Stimulated activated naive CD8-positive, alpha-beta T cell treated with anti-CD3 and anti-CD28 coated beads, Interleukin-15, Interleukin-2, amounts not matched to agents 100 U/mL and 50 U/mL, for 24 hours (primary cell): ENCODE data around the gene MAX.

ENCODE experiments used
- ATAC-seq: fragments of 150-1000 bp; cut with Tn5 transposase; one replicate; pipeline ENCODE4 v1.10.0; 2021
- DNase-seq: peaks from one replicate; pipeline ENCODE4 v3.0.0; 2021

Gene MAX

GRCh38 chr14:65073605-65074201 is 28.6 kb downstream of the MAX start:
- ATAC-seq: no peak
- no peak for DNase-seq

DNA sequence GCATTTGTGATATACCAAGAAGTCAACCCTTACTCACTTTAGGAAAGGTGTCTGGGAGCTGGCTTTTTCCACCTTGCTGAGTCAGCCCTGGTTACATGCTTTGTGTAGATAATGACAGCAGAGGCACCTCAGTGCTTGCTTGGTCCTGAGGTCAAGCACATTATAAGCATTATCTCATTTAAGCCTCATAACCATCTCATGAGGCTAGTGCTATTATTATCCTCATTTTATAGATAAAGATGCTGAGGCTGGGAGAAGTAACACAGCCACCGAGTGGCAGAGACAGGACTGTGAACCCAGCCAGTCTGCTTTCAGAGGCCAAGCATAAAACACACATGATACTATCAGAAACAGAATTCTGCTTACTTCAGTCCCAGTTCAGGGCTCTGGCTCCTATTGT is 29.4 kb downstream of the MAX start:
- no peak for ATAC-seq
- DNase-seq: no peak

GRCh38 chr14:65072256-65072655 is 30.1 kb downstream of the MAX start:
- ATAC-seq (no peak), DNase-seq (no peak)

GRCh38 chr14:65071544-65071943 is 30.8 kb downstream of the MAX start:
- DNase-seq (no peak), ATAC-seq (no peak)

DNA sequence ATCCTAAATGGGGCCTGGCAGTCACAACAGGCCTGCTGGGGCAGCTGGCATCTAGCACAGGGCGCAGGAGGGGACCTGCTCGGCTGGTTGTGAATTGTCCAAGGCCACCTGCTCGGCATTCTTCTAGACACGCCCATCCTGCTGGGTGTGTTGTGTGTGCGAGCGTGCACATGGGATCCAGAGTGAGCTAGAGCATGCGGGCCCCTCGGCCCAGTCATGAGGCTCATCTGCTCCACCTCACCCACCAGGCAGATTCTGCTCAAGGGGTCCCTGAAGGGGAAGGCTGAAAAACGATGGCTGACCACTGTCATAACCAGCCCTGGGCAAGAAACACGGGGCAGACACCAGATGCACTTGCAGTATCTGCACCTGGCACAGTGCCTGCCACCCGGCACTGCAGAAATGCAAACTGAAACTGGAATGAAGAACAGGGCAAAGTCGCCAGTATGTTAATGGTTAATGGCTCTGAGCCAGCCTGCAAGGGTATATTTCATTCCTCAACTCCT is 31.8 kb downstream of the MAX start:
- DNase-seq (no peak), ATAC-seq (no peak)

DNA sequence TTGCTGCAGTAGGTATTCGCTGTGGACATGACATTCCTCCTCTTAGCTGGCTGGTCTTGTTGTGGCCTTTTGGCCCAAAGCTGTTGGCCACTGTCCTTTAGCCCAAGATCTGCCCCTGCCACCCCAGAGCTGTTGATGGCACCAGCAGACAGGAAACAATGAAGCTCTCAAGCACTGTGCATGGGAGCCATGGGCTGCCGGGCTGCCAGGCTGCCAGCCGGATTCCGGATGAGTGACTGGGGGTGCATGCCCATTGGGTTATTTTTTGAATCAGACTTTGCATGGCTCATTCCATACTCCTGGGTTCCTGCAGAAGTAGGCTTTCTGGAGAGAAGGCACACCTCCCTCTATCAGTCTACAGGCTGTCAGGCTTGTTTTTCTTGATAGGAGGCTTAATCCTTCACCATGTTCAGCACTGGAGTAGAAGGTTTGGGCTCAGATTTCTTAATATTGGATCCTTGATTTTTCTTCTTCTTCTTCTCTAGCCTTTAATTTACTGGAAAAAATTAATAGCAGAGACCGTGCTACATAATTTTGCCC is 32.4 kb downstream of the MAX start:
- no peak for ATAC-seq
- DNase-seq: no peak

DNA sequence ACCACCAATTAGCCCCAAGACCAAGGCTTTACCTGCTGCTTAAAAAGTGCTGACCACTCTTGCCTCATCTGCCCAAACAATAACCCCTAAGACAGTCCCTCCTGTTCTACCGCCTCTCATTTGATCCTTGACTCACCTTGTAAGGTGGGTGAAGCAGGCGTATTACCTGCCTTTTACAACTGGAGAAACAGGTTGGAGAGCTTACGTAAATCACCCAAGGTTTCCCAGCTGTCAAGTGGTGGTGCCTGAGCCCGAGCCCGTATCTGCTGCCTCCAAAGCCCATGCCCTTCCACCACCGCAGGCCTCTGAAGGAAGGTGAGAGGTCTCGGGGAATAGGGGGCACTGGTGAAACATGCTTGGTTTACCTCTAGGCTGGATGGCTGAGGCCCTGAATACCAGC is 36.6 kb downstream of the MAX start:
- ATAC-seq (no peak), DNase-seq (no peak)

DNA sequence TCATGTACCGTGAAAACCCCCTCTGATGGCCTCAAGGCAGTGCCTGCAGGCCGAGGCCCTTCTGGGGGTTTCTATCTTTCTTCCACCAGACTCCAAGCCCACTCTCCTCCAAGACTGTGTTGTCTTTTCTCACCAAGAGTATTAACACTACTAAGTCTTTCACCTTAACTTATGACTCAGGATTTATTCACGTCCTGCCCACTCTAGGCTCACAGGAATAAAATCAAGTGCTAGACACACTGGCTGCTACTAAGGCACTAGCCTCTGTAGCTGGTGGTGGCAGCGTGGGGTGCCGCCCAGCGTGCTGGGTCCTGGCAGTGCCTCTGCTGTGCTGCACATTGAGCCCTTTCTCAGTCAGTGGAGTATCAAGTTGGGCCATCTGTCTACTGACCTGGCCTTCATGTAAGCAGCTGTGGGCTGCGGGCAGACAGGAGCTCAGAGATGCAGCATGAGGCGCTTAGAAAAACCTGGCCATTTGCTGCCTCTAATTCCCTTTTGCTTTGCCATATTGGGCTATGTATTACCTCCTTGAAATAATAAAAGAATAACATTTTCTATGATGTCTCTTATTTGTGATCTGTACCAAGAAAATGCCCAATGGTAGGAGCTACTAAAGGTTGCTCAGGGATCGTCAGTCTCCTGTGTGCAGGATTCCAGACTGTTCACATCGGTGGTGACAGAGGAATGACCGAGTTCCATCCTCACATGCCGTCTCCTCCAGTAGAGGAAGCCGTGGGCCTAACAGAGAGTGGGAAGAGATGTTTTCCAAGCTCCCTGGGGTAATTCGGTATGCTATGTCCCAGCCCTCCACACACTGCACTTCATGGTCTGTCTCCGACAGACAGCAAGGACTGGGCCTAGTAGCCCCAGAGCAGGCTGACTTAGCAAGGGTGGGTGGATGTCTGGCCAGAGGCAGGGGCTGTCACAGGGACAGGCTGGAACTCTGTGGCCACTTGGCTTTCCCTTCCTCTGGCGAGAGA is 39.9 kb downstream of the MAX start:
- DNase-seq (no peak), ATAC-seq (no peak)

- ATAC-seq (no peak), DNase-seq (no peak)
These were observed 44.6 kb downstream of the MAX start for GRCh38 chr14:65057695-65058094.

GRCh38 chr14:65054471-65055085 is 47.7 kb downstream of the MAX start:
- DNase-seq (no peak), ATAC-seq (no peak)

- DNase-seq: no peak
- no peak for ATAC-seq
These were observed 48.9 kb downstream of the MAX start for GRCh38 chr14:65053466-65053865.

GRCh38 chr14:65052832-65053231 is 49.5 kb downstream of the MAX start:
- DNase-seq (no peak), ATAC-seq (no peak)

GRCh38 chr14:65045709-65046108 is 56.6 kb downstream of the MAX start:
- ATAC-seq (no peak), DNase-seq (no peak)

DNA sequence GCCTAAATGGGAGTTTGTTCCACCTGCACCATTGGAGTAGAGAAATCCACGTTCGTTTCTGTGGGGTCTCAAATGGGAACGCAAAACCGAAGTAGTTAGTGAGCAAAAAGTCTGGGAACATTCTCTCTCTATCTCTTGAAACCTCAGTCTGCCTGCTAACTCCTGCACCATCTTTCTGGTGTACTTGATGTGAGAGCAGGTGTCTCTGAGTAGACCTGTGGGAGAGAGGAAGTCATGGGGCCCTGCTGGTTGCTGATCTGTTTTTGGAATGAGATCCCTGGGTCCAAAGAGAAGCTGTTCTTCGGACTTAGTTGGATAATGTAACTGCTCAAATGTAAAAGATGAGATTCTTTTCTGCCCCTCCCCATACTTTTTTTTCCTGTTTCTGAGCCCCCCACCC is 57.3 kb downstream of the MAX start:
- DNase-seq: no peak
- ATAC-seq: no peak

DNA sequence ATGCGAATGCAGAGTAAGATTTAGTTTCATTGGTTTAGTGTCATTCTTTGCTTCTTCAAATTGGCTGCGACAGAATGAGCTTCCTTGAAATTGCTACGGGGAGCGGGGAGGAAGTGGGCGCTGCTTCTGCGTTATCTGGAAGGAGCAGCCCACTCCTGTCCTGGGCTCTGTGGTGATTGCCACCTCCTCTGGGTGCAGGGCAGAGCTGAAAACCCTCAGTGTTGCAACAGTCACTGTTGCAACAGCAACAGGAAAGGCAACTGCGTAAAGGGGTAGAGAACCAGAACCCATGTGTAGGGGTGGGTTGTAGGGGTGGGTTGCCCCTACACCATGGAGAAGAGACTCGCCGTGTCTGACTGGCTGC is 57.7 kb downstream of the MAX start:
- no peak for ATAC-seq
- no peak for DNase-seq

DNA sequence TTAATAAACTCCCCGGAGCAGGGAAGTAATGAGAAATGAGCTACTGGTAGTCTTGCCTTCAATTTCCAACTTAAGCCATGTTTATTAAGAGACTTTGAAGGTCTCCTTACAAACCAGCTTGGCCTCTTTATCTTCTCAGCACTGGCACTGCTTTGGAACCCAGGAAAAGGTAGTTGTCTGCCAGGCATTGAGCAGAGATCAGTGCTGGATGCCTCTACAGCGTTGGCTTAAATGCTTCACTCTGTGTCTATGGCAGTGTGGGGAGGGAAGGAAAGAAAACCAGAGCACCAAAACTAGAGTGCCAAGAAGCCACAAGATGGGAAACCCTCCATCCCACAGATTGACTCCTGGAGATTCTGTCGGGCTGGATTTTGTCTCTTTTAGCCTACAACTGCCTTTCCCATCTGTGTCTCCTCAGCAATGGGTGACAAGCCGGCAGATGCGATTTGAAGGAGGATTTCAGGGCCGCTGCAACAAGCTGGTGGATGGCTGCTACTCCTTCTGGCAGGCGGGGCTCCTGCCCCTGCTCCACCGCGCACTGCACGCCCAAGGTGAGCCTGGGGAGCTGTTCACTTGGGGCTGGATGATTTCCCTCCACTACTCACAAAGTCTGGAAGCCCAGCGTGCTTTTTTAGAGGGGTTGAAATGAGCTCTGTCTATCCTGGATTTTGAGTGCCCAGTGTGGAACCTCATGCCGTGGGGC is 58.3 kb downstream of the MAX start:
- ATAC-seq (no peak), DNase-seq (no peak)

DNA sequence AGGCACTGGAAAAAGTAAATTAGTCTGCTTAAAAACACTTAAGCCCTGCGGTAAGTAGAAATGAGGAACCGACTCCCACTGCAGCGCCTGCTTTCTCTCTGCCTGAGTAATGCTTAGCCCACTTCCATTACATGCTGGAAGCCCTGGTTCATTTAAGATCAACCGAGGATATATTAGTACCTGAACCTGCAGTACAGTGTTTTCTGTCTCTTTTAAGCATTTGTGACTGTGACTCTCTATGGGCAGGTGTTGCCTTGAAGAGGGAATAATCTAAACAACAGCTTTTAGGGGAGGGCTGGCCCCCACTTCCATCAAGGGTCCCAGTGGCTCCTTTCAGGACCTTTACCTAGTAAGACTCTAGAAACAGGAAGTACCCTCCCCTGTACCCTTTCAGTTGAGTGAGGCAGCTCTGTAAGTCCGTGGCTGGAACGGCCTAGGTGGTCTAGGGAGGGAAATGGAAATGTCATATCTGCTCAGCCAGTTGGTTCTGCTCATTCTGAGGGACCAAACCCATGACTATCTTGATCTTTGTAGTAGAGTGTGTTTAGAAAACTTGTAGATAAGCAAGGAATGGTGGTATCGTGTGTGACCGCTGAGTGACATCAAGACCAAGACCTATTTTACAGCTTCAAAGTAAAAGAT is 59.5 kb downstream of the MAX start:
- ATAC-seq: no peak
- DNase-seq: no peak

DNA sequence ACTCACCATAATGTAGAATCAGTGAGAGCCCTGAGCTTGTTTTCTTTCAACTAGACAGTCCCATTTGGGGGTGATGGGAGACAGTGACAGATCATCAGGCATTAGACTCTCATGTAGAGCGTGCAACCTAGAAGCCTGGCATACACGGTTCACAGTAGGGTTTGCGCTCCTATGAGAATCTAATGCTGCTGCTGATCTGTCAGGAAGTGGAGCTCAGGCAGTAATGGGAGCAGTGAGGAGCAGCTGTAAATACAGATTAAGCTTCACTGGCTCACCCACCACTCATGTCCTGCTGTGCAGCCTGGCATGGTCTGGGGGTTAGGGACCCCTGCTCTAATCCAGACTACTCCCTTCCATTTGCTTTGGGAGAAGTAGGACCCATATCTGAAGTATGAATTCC is 60.0 kb downstream of the MAX start:
- DNase-seq (no peak), ATAC-seq (no peak)

DNA sequence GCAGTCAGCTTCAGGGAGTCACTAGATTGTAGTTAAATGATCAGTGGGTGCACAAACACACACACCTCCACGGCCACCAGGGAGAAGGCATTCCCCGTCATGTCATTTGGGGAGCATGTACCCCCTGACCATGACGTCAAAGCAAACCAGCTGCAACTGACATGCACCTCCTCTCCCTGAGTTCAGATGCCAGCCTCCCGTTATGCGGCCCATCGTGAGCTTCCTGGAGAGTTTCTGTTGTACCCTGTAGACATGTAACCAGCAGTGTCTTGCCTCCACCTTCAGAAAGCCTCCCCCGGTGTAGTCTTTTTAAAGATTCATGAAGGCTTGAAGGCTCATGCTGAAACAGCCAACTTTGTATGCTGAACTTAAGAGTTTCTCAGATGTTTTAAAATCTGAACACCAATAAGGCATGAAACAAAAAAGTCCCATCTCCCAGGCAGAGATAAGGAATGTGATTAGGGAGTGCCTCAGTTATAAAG is 60.8 kb downstream of the MAX start:
- no peak for ATAC-seq
- DNase-seq: no peak

GRCh38 chr14:65040666-65041433 is 61.5 kb downstream of the MAX start:
- no peak for ATAC-seq
- no peak for DNase-seq

- ATAC-seq (no peak), DNase-seq (no peak)
These were observed 63.4 kb downstream of the MAX start for GRCh38 chr14:65038966-65039365.
